Omental fat pad (tissue), 4 donors: ENCODE results near the gene COL5A3. TPM values are rescaled to one million over a fixed set of nuclear protein-coding genes. Genes with fewer than 3 reads are reported as not detected.

Experiments
- ATAC-seq: fragments of 150-250 bp; one replicate; pipeline ENCODE4 v1.9.1; 2016; ENCODE audit warnings: mild to moderate bottlenecking, moderate library complexity; ENCODE audit not compliant: low FRiP score
- DNase-seq: peaks from one replicate; pipeline ENCODE4 v3.0.0-alpha.2; 2019; ENCODE audit warnings: low spot score
- CTCF ChIP-seq, 3 donors: fragments of 450-650 bp; IDR thresholded peaks; one replicate each; pipeline ENCODE4 v1.5.1; 2016 to 2017; ENCODE audit warnings: antibody characterized with exemption in 3 of 3, mild to moderate bottlenecking in 3 of 3, moderate library complexity in 2 of 3
- total RNA-seq, 4 donors: library from RNA; depleted of rRNA; stranded (reverse); fragments of >200 nt; gene quantifications; one replicate each; pipeline ENCODE4 v1.1.0, GENCODE V29; 2016

The COL5A3 gene
- total RNA-seq, 4 donors from 2014 or later = 11.5 to 74.1 (median 25.0) TPM

GRCh38 chr19:10021446-10021845 lies 11.1 kb upstream of the COL5A3 start:
- no peak for TF ChIP-seq CTCF (IDR thresholded peaks at IDR 0.05)
- no peak for ATAC-seq
- no peak for DNase-seq

- DNase-seq (no peak), ATAC-seq (no peak)
- no peak for TF ChIP-seq CTCF (IDR thresholded peaks at IDR 0.05)
Measured at GRCh38 chr19:10020851-10021250, 10.5 kb upstream of the COL5A3 start.

- DNase-seq (no peak), ATAC-seq (no peak)
- TF ChIP-seq CTCF (IDR thresholded peaks at IDR 0.05) = no peak
Measured at GRCh38 chr19:10019246-10019645, 8.9 kb upstream of the COL5A3 start.

GRCh38 chr19:10018786-10019185 lies 8.5 kb upstream of the COL5A3 start:
- no peak for DNase-seq
- no peak for TF ChIP-seq CTCF (IDR thresholded peaks at IDR 0.05)
- no peak for ATAC-seq

- ATAC-seq = no peak
- TF ChIP-seq CTCF (IDR thresholded peaks at IDR 0.05) = no peak
- DNase-seq = no peak
Measured at GRCh38 chr19:10018263-10018662, 8.0 kb upstream of the COL5A3 start.

GRCh38 chr19:10013834-10014618 lies 3.7 kb upstream of the COL5A3 start:
- ATAC-seq = no peak
- no peak for DNase-seq
- TF ChIP-seq CTCF (IDR thresholded peaks at IDR 0.05) = no peak

GRCh38 chr19:10013316-10013715 lies 3.0 kb upstream of the COL5A3 start, which contains the start of gene RDH8:
TSS of gene RDH8 (plus strand) at chr19:10013483. CDS start at chr19:10013498, 15 bp downstream.
- TF ChIP-seq CTCF (IDR thresholded peaks at IDR 0.05) = no peak
- ATAC-seq (no peak), DNase-seq (no peak)
